GM18519 (cell line): ENCODE data around the gene TMEM45B.
A peak's percentile ranks its signal among the peaks of the same experiment; 100 is the strongest.
"Not testable (repeated sequence)": the region's sequence is repeated elsewhere in the genome, so short reads cannot be mapped to it uniquely, and the experiment has no call there.

Source experiments
- ATAC-seq: cut with Tn5 transposase; IDR thresholded peaks from one replicate; pipeline ENCODE4 v1.9.1; 2021; ENCODE audit warnings: mild to moderate bottlenecking, moderate library complexity; ENCODE audit not compliant: unreplicated experiment, low FRiP score

TMEM45B gene

DNA sequence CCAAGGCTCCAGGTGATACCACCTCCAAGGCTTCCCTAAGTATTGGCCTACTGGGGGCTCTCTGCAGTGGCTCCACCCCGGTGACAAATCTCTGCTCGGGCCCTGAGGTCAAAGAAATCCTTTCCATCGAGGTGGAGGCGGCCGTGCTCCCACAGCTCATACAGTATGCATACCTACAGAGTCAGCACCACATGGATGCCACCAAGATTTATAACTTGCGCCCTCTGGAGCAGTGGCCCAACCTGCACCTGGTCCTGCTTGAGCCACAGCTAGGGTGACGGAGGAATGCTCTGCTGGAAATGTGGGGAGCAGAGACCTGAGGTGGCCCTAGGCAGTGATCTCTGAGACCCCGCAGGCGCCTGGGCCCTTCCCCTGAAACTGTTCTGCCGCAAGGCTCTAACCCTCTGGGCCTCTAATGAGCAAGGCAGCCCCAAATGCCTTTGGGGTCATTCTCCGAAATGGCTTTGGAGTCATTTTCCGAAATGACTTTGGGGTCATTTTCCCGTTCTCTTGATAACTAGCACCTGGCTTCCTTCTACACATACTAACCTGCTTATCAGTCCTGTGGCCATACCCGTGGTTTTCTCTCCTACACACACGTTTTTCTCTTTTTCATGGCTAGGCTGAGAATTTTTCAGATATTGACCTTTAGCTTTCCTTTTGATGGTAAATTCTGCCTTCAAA is 33.9 kb downstream of the TMEM45B start:
- no peak for ATAC-seq

DNA sequence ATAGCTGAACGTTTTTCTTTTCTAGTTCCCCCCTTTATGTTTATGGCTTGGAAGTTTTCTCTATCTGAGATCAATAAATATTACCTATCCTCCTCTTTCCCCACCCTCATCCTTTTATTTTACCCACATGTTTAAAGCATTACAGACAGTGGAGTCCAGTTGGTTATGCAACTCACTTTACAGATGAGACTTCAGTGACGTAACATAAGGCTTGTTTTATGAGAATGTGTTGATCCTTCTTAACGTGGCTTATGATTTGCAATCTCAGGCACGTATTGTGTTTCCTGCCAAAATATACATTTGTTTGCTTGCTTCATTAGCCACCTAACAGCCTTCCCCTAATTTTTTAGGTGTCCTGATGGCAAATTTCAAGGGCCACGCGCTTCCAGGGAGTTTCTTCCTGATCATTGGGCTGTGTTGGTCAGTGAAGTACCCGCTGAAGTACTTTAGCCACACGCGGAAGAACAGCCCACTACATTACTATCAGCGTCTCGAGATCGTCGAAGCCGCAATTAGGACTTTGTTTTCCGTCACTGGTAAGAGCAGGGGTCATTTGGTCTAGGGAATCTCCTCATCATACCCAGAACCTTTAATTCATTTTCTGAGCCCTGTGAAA is 36.6 kb downstream of the TMEM45B start:
- no peak for ATAC-seq

GRCh38 chr11:129853518-129854231 is 38.0 kb downstream of the TMEM45B start:
- ATAC-seq, result no peak

GRCh38 chr11:129854232-129854805 is 38.7 kb downstream of the TMEM45B start:
- no peak for ATAC-seq

GRCh38 chr11:129855086-129855485 is 39.4 kb downstream of the TMEM45B start:
- no peak for ATAC-seq

GRCh38 chr11:129856036-129856435 is 40.4 kb downstream of the TMEM45B start:
- no peak for ATAC-seq

DNA sequence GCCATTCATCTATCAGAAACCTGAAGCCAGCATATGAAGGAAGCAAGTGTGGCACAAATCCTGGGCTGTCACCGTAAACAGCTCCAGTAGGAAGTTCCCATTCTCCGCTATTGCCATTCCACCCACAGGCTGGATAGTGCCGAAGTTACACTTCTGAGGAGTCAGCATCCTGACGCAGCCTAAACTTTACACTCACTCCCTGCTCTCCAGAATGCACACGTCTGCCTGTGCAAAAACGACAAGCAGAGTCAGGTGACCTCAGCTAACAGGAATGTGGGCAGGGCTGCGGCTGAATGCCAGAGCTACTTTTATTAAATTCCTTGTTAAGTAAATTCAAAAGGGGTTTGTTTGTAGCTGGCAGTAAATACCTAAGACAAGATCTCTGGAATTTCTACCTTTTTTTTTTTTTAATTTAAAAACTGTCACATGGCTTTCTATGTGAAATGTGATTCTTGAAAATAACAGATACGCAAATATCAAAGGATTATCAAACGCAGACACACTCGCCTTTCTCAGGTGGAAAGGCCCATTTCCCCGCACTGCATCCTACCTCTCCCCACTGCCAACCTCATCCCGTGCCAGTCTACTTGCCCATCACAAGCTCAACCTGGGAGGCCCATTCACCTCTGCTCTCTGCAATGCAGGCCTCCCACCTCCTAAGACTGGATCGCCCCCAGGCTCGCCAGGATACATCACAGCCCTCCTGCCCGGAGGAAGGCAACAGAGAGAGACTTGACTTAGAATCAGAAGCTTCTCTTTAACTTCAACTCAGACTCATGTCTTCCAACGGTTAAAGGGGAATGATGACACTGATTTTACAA is 46.3 kb downstream of the TMEM45B start:
- ATAC-seq, result no peak

DNA sequence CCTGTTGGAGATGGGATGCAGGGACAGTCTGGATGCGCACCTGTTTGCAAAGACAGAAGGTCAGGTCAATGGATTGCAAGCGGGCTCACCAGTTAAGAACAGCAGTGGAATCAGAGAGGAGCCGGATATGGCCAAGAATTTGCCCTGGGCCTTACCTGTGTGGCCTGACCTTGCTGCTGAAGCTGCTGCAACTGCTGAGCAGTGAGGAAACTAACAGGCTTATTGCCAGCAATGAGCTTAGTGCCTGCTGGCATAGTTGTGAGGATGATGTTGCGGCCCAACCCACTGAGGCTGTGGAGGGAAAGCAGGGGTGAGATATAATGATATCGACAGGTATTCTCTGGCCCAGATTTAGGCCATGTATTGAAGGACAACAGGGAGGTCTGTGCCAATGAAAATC is 49.2 kb downstream of the TMEM45B start:
- no peak for ATAC-seq

- no peak for ATAC-seq
These were observed 50.1 kb downstream of the TMEM45B start for GRCh38 chr11:129865701-129866100.

DNA sequence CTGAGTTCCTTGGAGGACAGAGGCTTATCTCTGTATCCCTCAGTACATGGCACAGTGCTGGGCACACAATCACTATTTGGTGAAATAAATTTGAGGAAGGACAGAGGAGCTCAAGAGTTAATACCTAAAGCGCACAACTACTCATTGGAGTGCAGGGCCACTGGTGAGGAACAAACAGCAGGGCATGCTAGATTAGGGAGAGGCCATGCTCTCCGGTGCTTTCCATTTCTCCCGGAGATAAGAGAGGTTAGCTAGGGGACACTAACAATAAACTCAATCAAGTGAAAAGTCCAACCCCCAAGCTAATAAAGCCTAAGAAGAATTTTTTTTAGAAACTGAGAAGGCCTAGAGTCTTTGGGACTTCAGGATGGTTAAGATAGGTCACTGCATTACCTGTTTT is 50.7 kb downstream of the TMEM45B start:
- ATAC-seq, result no peak

DNA sequence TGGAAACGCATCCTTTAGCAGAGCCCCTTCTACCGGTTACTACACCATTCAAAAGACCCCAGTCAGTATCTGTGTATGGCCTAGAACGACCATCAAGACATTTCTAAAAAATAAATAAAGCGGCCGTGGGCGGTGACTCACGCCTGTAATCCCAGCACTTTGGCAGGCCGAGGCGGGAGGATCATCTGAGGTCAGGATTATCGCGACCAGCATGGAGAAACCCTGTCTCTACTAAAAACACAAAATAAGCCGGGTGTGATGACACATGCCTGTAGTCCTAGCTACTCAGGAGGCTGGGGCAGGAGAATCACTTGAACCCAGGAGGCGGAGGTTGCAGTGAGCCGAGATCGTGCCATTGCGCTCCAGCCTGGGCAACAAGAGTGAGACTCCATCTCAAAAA is 53.0 kb downstream of the TMEM45B start:
- not testable (repeated sequence) for ATAC-seq

DNA sequence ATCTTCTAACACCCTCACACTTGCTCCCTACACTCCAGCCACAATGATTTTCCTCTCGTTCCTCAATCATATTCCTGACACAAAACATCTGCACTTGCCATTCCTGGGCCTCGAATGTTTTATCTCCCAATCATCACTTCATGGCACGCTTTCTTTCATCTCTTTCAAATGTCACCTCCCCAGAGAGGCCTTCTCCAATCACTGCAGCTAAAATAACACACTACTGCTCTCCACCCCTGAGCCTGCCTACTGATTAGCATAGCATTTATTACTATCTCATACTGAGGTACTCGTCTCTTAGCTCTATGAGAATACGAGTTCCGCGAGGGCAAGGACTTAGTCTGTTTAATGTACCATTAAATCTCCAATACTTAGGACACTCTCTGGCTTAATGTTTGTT is 56.3 kb downstream of the TMEM45B start:
- ATAC-seq, result no peak

- no peak for ATAC-seq
These were observed 64.7 kb downstream of the TMEM45B start for GRCh38 chr11:129880311-129880710.

DNA sequence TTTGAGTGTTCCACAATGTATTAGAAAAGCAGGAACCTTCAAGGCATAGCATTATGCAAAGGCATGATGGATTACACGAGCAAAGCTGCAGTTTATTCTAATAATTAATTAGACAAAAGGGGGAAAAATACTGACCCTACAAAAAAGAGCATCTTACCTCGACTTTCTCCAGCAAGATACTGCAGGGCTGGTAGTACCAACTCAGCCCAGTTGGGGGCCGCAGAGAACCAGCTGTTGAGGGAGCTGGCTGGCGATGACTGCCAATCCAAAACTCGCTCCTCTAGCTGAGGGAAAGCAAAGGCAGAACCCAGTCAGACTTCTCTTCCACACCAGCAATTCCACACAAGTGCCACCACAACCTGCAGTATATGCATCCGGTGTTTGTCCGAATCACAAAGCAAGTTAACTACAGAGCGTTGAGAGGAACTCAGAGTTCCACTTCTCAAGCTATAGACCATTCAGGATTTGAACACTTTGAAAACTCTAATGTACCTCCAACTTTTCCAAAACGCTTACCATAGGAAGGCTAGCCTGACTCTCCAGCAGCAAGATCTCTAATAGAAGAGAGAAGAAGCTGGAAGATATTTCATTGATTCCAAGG is 66.0 kb downstream of the TMEM45B start:
- no peak for ATAC-seq

DNA sequence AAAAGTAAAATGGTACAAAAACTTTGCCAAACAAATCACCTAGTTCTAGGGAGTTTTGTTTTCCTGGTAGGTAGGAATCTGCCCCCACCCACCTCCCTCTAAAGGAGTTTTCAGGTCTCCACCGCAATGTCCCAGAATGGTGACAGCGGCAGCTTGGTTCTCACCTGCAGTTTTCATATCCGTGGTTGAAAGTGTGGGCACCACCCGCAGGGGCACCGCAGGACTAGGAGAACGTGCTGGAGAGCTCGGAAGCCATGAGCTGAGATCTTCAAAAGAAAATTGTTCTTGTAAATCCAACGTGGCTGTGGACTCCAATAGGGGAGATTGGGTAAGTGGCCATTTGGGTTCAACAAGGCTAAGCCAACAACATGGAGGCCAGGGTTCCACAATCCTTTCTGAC is 68.9 kb downstream of the TMEM45B start:
- ATAC-seq, result no peak

DNA sequence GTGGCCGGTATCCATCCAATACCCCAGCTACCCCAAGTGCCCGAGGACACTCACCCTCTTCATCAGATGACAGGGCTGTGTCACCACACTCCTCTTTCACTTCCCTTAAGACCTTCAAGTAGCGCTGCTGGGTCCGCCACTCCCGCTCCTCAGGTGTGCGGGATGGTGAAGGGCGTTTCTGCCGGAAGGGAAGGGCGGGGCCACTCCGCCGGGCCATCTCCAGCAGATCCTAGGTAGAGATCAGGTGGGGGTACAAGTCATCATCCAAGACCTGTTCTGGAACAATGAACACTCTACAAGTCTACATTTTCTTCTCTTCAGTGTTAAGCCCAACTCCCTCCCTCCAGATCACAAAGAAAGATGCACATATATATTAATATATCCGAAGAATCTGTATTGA is 69.7 kb downstream of the TMEM45B start:
- ATAC-seq, result no peak

DNA sequence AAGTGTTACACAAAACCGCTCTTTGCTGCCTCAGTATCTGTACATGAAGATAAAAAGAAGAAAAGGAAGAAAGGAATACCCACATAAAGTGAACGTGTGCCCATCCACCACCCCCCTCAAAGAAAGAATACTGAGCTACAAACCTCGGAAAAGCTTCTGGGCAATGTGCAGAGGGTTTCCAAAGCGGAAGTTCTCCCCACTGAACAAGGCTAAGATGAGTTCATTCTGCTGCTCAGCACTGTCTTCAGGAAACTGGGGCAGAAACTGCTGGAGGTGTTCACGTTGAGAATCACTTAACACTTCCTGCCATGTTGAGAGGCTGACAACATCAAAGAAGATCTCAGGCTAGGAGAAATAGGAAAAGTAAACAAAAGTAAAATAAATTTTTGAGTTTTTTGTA is 72.8 kb downstream of the TMEM45B start:
- no peak for ATAC-seq

DNA sequence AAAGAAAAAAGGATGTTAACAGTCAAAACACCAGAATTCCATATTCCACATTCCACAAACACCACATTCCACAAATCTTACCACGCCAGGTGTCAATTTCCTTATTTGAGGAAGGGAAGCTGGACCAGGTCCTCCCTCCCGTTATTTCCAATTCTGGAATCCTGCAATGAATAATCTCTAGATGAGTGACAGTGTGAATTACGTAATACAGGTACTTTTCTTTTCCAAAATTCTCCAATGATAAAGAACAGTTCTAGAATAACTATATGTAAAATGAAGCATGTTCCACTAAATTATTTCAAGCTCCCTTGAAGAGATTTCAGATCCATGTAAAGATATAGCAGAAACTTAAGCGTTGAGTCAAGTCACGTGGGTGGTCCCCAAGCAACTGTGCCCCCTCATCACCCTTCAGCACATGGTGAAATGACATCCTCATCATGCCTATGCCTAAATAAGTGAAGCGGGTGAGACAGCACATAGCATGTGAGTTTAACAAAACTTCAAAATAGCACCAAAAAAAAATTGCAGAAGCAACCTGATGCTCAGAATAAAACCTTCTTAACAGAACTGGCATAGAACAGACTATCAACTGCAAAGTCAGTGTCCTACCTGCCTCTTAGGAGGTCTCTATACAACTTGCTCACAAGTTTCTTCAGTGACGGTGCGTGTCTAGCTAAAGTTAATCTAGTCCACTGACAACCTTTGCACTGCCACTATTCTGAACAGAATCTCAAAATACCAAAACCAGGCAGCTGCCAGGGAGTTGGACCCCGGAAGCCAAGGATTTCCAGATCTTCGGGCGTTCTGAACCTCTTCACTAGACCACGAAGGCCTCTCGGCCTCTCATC is 78.9 kb downstream of the TMEM45B start:
- ATAC-seq, result peak; percentile 5
